OCI-LY3 (cell line): ENCODE results near the gene GOLGA2.
A peak's percentile ranks its signal among the peaks of the same experiment; 100 is the strongest.

Source experiments
- H2AFZ ChIP-seq: fragments of 200-600, 300-600 bp; shearing (Covaris generic); 2 replicates; pipeline ENCODE4 v1.6.0; 2014; ENCODE audit warnings: antibody characterized with exemption, low read depth, low read length
- H3K27ac ChIP-seq: fragments of 200-600, 300-600 bp; sonication (generic); 2 replicates; pipeline ENCODE4 v1.5.1; 2014; ENCODE audit warnings: mild to moderate bottlenecking, low read length, moderate library complexity, mixed read lengths
- H3K27me3 ChIP-seq: fragments of 200-600, 300-600 bp; sonication (generic); 2 replicates; pipeline ENCODE4 v1.6.1; 2014; ENCODE audit warnings: low read depth, low read length, mixed read lengths
- H3K36me3 ChIP-seq: fragments of 200-600, 300-600 bp; sonication (generic); replicated peaks from 2 replicates; pipeline ENCODE3; 2014; ENCODE audit warnings: low read depth, low read length, mixed read lengths
- H3K4me1 ChIP-seq: fragments of 300-600, 200-600 bp; sonication (generic); 2 replicates; pipeline ENCODE4 v1.6.1; 2014; ENCODE audit warnings: low read length, mixed read lengths
- H3K4me2 ChIP-seq: fragments of 200-600, 300-600 bp; sonication (generic); 2 replicates; pipeline ENCODE4 v1.6.1; 2014; ENCODE audit warnings: low read length, mixed read lengths
- H3K4me3 ChIP-seq: fragments of 300-600, 200-600 bp; sonication (generic); 2 replicates; pipeline ENCODE4 v1.5.1; 2014; ENCODE audit warnings: antibody characterized with exemption, mild to moderate bottlenecking, low read length, moderate library complexity
- H3K79me2 ChIP-seq: fragments of 300-600, 200-600 bp; shearing (Covaris generic); 2 replicates; pipeline ENCODE4 v1.6.1; 2014; ENCODE audit warnings: mild to moderate bottlenecking, low read length, mixed read lengths
- H3K9ac ChIP-seq: fragments of 300-600, 200-600 bp; shearing (Covaris generic); 2 replicates; pipeline ENCODE4 v1.6.0; 2014; ENCODE audit warnings: mild to moderate bottlenecking, low read length, moderate library complexity
- H3K9me3 ChIP-seq: fragments of 200-600, 300-600 bp; shearing (Covaris generic); 2 replicates; pipeline ENCODE4 v1.6.1; 2014; ENCODE audit warnings: low read length, mixed read lengths; ENCODE audit not compliant: insufficient read depth
- H4K20me1 ChIP-seq: fragments of 200-600, 300-600 bp; sonication (generic); 2 replicates; pipeline ENCODE4 v1.6.1; 2016; ENCODE audit warnings: low read length, mixed read lengths; ENCODE audit not compliant: insufficient read depth
- EZH2phosphoT487 ChIP-seq: fragments of 200-600 bp; shearing (Covaris generic); IDR thresholded peaks from 2 replicates; pipeline ENCODE4 v1.6.1; 2018; ENCODE audit warnings: antibody characterized with exemption, mixed run types, low read depth
- TF ChIP-seq, protein P1 (sequence below): fragments of 200-600, 300-600 bp; sonication (generic); IDR thresholded peaks from 2 replicates; pipeline ENCODE4 v1.5.1; 2014; ENCODE audit warnings: antibody characterized with exemption, low read length, low read depth

The GOLGA2 gene

DNA sequence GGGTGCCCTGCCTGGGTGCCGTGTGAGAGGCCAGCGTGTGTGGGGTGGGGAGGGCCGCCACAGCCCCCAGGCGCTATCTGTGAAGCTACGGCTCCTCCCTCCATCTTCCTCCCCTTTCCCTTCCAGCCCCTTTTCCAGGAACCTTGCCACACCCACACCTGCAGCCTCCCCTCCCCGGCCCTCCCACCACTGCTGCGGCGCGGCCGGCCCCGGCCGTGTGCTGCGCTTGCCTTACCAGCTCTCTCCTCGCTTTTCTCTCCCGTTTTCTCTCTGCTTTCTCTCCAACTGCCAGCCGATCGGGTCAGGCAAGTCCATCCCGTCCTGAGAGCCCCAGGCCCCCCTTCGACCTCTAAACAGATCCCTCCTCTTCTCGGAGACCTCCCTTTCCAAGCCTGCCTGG lies 21.4 kb downstream of the GOLGA2 start:
- no peak overlapping the region for H2AFZ ChIP-seq
- no peak overlapping the region for H3K4me3 ChIP-seq
- H3K36me3 ChIP-seq = no peaks in the 10 kb centered on the region
- no peak overlapping the region for H3K9ac ChIP-seq
- peaks cover 18% of the 10 kb centered on the region for H3K27me3 ChIP-seq
- H3K4me2 ChIP-seq = no peak overlapping the region
- TF ChIP-seq EZH2phosphoT487 = no peak
- TF ChIP-seq, protein P1, sequence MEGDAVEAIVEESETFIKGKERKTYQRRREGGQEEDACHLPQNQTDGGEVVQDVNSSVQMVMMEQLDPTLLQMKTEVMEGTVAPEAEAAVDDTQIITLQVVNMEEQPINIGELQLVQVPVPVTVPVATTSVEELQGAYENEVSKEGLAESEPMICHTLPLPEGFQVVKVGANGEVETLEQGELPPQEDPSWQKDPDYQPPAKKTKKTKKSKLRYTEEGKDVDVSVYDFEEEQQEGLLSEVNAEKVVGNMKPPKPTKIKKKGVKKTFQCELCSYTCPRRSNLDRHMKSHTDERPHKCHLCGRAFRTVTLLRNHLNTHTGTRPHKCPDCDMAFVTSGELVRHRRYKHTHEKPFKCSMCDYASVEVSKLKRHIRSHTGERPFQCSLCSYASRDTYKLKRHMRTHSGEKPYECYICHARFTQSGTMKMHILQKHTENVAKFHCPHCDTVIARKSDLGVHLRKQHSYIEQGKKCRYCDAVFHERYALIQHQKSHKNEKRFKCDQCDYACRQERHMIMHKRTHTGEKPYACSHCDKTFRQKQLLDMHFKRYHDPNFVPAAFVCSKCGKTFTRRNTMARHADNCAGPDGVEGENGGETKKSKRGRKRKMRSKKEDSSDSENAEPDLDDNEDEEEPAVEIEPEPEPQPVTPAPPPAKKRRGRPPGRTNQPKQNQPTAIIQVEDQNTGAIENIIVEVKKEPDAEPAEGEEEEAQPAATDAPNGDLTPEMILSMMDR = no peak
- no peaks in the 10 kb centered on the region for H4K20me1 ChIP-seq
- no peaks in the 10 kb centered on the region for H3K4me1 ChIP-seq
- no peaks in the 10 kb centered on the region for H3K79me2 ChIP-seq
- H3K27ac ChIP-seq = no peak overlapping the region
- no peaks in the 10 kb centered on the region for H3K9me3 ChIP-seq

DNA sequence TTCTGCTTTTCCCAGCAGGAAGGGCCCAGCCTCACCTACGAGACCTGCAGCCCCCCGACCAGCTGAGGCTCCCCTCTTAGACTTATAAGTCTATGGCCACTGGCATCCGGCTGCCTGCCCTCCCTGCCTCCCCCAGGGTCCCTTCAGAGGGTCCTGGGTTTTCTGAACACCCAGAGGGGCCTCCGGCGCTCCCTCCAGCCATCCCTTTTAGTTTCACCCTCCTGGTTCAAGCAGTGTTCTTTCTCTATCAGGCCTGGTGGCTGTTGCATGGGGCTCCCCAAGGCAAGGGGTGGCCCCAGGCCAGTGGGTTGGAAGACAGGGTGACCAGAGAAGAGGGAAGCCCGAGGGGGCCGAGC lies 21.8 kb downstream of the GOLGA2 start:
- Histone ChIP-seq H3K4me1 (no peaks in the 10 kb centered on the region), H3K9me3 (no peaks in the 10 kb centered on the region), H3K4me2 (no peak overlapping the region), H3K9ac (no peak overlapping the region), H3K79me2 (no peaks in the 10 kb centered on the region), H2AFZ (no peak overlapping the region), H3K36me3 (no peaks in the 10 kb centered on the region), H4K20me1 (no peaks in the 10 kb centered on the region), H3K27ac (no peak overlapping the region), H3K27me3 (peaks cover 18% of the 10 kb centered on the region), H3K4me3 (no peak overlapping the region)
- no peak for TF ChIP-seq EZH2phosphoT487
- TF ChIP-seq, protein P1 = no peak

DNA sequence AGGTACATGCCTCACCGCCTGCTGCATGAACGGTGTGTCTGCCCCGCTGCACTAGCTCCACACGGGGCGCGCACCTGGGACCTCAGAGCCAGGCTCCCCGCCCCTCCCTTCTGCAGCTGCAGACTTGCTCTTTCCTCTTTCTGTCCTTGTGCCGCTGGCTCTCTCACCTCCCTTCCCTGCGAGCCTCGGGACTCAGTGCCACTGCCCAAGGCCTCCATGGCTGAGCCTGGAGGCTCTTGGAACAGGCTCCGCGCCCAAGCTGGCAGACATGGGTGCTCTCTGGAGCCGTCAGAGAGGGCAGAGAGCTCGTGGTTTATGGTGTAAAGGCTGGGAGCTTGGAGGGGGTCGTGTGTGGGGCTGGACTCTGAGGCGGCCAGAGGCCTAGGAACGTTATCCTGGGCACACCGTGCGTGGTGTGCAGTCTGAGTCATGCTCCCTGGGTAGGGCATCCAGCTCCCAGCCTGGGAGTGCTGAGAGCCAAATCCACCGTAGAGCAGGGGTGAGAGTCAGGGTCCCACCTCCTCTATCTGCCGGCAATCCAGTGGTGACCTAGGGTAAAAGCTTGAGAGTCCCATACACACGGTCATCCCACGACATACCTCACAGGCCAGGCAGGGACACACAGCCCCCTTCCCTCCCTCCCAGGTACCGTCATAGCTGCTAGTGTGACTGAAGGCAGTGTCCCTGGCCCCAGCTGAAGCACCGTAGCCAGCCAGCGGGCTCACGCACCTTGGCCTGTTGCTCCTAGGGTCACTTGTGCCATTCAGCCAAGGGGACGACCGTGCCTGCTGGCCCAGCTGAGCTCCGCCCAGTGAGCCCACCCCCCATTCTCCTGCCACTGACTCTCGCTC lies 22.4 kb downstream of the GOLGA2 start:
- Histone ChIP-seq H3K27me3 (peaks cover 18% of the 10 kb centered on the region), H3K4me1 (no peaks in the 10 kb centered on the region), H3K4me2 (peak overlapping the region; percentile 12; the same call in 1 of the 2 replicates), H4K20me1 (no peaks in the 10 kb centered on the region), H3K9ac (no peak overlapping the region), H3K79me2 (no peaks in the 10 kb centered on the region), H3K4me3 (no peak overlapping the region), H3K27ac (no peak overlapping the region), H3K36me3 (no peaks in the 10 kb centered on the region), H3K9me3 (no peaks in the 10 kb centered on the region), H2AFZ (no peak overlapping the region)
- TF ChIP-seq, protein P1 = no peak
- TF ChIP-seq EZH2phosphoT487 = no peak

DNA sequence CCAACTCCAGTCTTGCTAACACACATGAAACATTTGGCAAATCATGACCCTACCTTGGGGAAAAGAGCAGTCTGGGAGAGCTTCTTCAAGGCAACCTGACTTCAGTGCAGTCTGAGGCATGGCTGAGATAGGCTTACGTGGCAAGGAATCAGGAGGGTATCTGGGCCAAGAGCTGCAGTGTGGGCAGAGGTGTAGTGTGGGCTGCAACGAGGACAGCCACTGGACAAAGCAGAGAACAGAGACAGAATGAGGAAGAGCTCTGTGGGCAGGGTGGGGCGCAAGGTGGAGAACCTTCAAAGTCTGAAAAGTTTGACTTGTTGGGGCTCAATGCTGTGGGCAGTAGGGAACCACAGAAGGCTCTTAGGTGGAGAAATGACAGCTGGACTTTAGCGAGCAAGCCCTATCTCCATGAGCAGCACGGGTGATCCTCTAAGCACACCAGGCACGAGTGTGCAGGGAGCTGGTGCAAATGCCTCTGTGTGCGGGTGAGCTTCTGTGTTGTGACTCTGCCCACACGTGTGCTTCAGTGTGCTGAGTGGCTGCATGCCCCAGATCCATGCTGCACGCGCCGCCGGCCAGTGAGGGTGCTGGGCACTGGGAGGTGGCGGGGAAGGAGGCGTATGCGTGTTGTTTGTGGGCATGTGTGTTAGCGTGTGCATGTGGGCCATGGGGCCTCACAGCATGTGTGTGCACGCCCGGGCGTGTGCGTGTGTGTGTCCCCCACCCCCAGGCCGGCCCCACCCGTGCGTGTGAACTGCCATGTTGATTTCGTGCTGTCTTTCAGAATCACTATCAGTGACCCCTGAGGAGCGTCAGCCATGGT lies 23.3 kb downstream of the GOLGA2 start:
- TF ChIP-seq, protein P1 = no peak
- no peak for TF ChIP-seq EZH2phosphoT487
- no peak overlapping the region for H2AFZ ChIP-seq
- H3K36me3 ChIP-seq = no peaks in the 10 kb centered on the region
- no peak overlapping the region for H3K9ac ChIP-seq
- peak overlapping the region; percentile 12; the same call in 1 of the 2 replicates for H3K4me2 ChIP-seq
- H4K20me1 ChIP-seq = no peaks in the 10 kb centered on the region
- no peaks in the 10 kb centered on the region for H3K9me3 ChIP-seq
- no peaks in the 10 kb centered on the region for H3K79me2 ChIP-seq
- no peaks in the 10 kb centered on the region for H3K4me1 ChIP-seq
- peaks cover 18% of the 10 kb centered on the region for H3K27me3 ChIP-seq
- no peak overlapping the region for H3K27ac ChIP-seq
- no peak overlapping the region for H3K4me3 ChIP-seq
